ENCODE results near the gene DSCAML1.

Gene DSCAML1

GRCh38 chr11:117453886-117454563, 343.0 kb downstream of the DSCAML1 start:
- no peak for DNase-seq (ENCODE audit: low read depth in 3 of 3)

GRCh38 chr11:117449111-117449693, 347.8 kb downstream of the DSCAML1 start:
- DNase-seq (ENCODE audit: low read depth in 3 of 3): no peak

GRCh38 chr11:117444711-117445658, 352.0 kb downstream of the DSCAML1 start:
- DNase-seq (ENCODE audit: low read depth in 3 of 3): no peak

GRCh38 chr11:117444256-117444655, 352.8 kb downstream of the DSCAML1 start:
- DNase-seq (ENCODE audit: low read depth in 3 of 3): no peak

GRCh38 chr11:117443266-117444186, 353.5 kb downstream of the DSCAML1 start:
- peak in 1 of 3 experiments; percentile 11 for DNase-seq (ENCODE audit: low read depth in 3 of 3)

- DNase-seq (ENCODE audit: low read depth in 3 of 3): no peak
Measured at GRCh38 chr11:117442869-117443239, 354.2 kb downstream of the DSCAML1 start.

GRCh38 chr11:117442049-117442868, 354.8 kb downstream of the DSCAML1 start:
- DNase-seq (ENCODE audit: low read depth in 3 of 3): no peak

GRCh38 chr11:117441146-117441975, 355.7 kb downstream of the DSCAML1 start:
- DNase-seq (ENCODE audit: low read depth in 3 of 3): no peak

GRCh38 chr11:117440258-117440657, 356.8 kb downstream of the DSCAML1 start:
- no peak for DNase-seq (ENCODE audit: low read depth in 3 of 3)

GRCh38 chr11:117439256-117439655, 357.8 kb downstream of the DSCAML1 start:
- DNase-seq (ENCODE audit: low read depth in 3 of 3): no peak

- no peak for DNase-seq (ENCODE audit: low read depth in 3 of 3)
Measured at GRCh38 chr11:117438371-117439000, 358.5 kb downstream of the DSCAML1 start.

GRCh38 chr11:117437791-117438130, 359.3 kb downstream of the DSCAML1 start:
- no peak for DNase-seq (ENCODE audit: low read depth in 3 of 3)

GRCh38 chr11:117437041-117437790, 359.8 kb downstream of the DSCAML1 start:
- no peak for DNase-seq (ENCODE audit: low read depth in 3 of 3)

- no peak for DNase-seq (ENCODE audit: low read depth in 3 of 3)
Measured at GRCh38 chr11:117435326-117435725, 361.7 kb downstream of the DSCAML1 start.

- no peak for DNase-seq (ENCODE audit: low read depth in 3 of 3)
Measured at GRCh38 chr11:117434481-117434880, 362.5 kb downstream of the DSCAML1 start.

- no peak for DNase-seq (ENCODE audit: low read depth in 3 of 3)
Measured at GRCh38 chr11:117433717-117434116, 363.3 kb downstream of the DSCAML1 start.

GRCh38 chr11:117431436-117431835, 365.6 kb downstream of the DSCAML1 start:
- DNase-seq (ENCODE audit: low read depth in 3 of 3): no peak

GRCh38 chr11:117430293-117430955, 366.6 kb downstream of the DSCAML1 start:
- no peak for DNase-seq (ENCODE audit: low read depth in 3 of 3)
